GM23248 (cell line): Measurements from ENCODE around the gene BICRA. TPM values are rescaled to one million over a fixed set of nuclear protein-coding genes. Genes with fewer than 3 reads are reported as not detected.
A peak's percentile ranks its signal among the peaks of the same experiment; 100 is the strongest.
"Not testable (repeated sequence)": the region's sequence is repeated elsewhere in the genome, so short reads cannot be mapped to it uniquely, and the experiment has no call there.

Source experiments
- DNase-seq: peaks from one replicate; pipeline ENCODE4 v3.0.0-alpha.2; 2015
- H2AFZ ChIP-seq: fragments of 200-600 bp; sonication (generic); 2 replicates; pipeline ENCODE4 v1.6.1; 2016; ENCODE audit warnings: antibody characterized with exemption
- H3F3A ChIP-seq: fragments of 200-600 bp; sonication (generic); 2 replicates; pipeline ENCODE4 v1.6.1; 2016; ENCODE audit warnings: mild to moderate bottlenecking, antibody characterized with exemption, mixed run types; ENCODE audit not compliant: insufficient read depth
- H3K27ac ChIP-seq: fragments of 200-600 bp; sonication (generic); 2 replicates; pipeline ENCODE4 v1.5.1; 2016; ENCODE audit warnings: mild to moderate bottlenecking
- H3K27me3 ChIP-seq: fragments of 200-600 bp; sonication (generic); replicated peaks from 2 replicates; pipeline ENCODE4 v1.6.1; 2016; ENCODE audit warnings: mild to moderate bottlenecking; ENCODE audit not compliant: insufficient read depth
- H3K36me3 ChIP-seq: fragments of 200-600 bp; sonication (generic); 2 replicates; pipeline ENCODE4 v1.6.1; 2016; ENCODE audit warnings: low read depth, mild to moderate bottlenecking
- H3K4me1 ChIP-seq: fragments of 200-600 bp; sonication (generic); 2 replicates; pipeline ENCODE4 v1.6.1; 2016; ENCODE audit warnings: mild to moderate bottlenecking; ENCODE audit not compliant: insufficient read depth
- H3K4me2 ChIP-seq: fragments of 200-600 bp; sonication (generic); one replicate; pipeline ENCODE4 v1.6.1; 2016; ENCODE audit warnings: mild to moderate bottlenecking; ENCODE audit not compliant: unreplicated experiment
- H3K4me3 ChIP-seq: fragments of 200-600 bp; sonication (generic); 2 replicates; pipeline ENCODE4 v1.5.1; 2016; ENCODE audit warnings: mild to moderate bottlenecking
- H3K79me2 ChIP-seq: fragments of 200-600 bp; sonication (generic); 2 replicates; pipeline ENCODE4 v1.6.1; 2016; ENCODE audit warnings: mild to moderate bottlenecking; ENCODE audit not compliant: insufficient read depth
- H3K9ac ChIP-seq: fragments of 200-600 bp; sonication (generic); 2 replicates; pipeline ENCODE4 v1.6.1; 2016; ENCODE audit warnings: mild to moderate bottlenecking
- H3K9me2 ChIP-seq: fragments of 200-600 bp; sonication (generic); 2 replicates; pipeline ENCODE4 v1.6.1; 2016; ENCODE audit warnings: mixed run types, mild to moderate bottlenecking, moderate library complexity; ENCODE audit not compliant: insufficient read depth
- H3K9me3 ChIP-seq: fragments of 200-600 bp; sonication (generic); one replicate; pipeline ENCODE4 v1.6.1; 2017; ENCODE audit warnings: low read depth
- H4K20me1 ChIP-seq: fragments of 200-600 bp; sonication (generic); 2 replicates; pipeline ENCODE4 v1.6.0; 2016; ENCODE audit not compliant: insufficient read depth
- EZH2 ChIP-seq: fragments of 200-600 bp; sonication (generic); IDR thresholded peaks from 2 replicates; pipeline ENCODE4 v1.6.1; 2018; ENCODE audit warnings: antibody characterized with exemption, mild to moderate bottlenecking; ENCODE audit not compliant: insufficient read depth, poor library complexity, severe bottlenecking
- EZH2phosphoT487 ChIP-seq: fragments of 200-600 bp; sonication (generic); IDR thresholded peaks from 2 replicates; pipeline ENCODE4 v1.6.1; 2018; ENCODE audit warnings: antibody characterized with exemption, moderate library complexity, mild to moderate bottlenecking, low read depth; ENCODE audit not compliant: insufficient read depth
- whole genome bisulfite sequencing, 2 experiments: methylation state at CpG; one replicate each; pipeline ENCODE4 v1.1.6; 2015 to 2017; ENCODE audit warnings: low lambda C conversion rate in 2 of 2, low coverage in 1 of 2; ENCODE audit errors: missing lambda C conversion rate in 2 of 2; 5-methylcytosine and 5-hydroxymethylcytosine counted together
- in situ Hi-C: fragments of 300-500 bp; cut with MboI; formaldehyde crosslinking; loops from 2 replicates; pipeline ENCODE4 v1.15.0; 2020
- polyA plus RNA-seq: library from polyadenylated mRNA; unstranded; fragments of >200 nt; fragmentation: Nextera tagmentation; extraction: Ambion mirVana; gene quantifications from 2 replicates; pipeline ENCODE4 v1.2.1, GENCODE V29; 2016
- total RNA-seq: library from RNA; depleted of rRNA; stranded (reverse); fragments of >200 nt; shearing (Covaris generic); gene quantifications from 2 replicates; pipeline ENCODE4 v1.2.3, GENCODE V29; 2014

BICRA gene
- total and polyA plus RNA-seq, 2 experiments from 2014 or later = 0.86 to 1.1 TPM

DNA sequence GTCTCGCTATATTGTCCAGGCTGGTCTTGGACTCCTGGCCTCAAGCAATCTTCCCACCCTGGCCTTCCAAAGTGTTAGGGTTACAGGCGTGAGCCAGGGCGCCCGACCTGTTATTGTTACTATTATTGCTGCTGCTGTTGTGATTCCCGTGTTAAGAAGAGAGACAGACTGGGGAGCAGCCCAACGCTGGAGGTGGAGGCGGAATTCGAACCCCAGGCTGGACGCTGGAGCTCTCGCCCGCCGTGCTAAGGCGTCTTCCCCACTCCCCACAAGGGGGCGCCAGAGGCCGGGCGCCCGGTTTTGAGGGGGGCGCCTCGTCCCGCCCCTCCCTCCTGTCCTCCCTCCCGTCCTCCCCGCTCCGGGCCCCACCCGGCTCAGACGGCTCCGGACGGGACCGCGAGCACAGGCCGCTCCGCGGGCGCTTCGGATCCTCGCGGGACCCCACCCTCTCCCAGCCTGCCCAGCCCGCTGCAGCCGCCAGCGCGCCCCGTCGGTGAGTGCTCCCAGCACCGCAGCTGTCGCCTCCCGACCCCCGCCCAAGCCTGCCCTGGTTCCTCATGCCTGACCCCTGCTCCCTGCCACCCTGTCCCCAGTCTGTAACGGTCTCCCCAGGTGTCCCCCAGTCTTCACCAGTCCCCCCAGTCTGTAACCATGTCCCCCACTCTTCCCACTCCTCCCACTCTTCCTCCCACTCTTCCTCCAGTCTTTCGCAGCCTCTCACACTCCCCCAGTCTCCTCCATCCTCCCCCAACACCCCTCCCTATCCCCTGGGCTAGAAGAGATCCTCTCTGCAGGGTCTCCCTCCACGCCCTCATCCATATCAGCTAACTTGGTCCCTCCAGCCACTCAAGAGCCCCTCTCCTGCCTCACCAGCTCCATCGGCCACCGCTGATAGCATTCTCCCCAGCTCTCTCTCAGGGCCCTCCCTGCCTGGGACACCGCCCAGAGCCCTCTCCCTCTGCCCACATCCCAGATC is 104.4 kb downstream of the BICRA start, which contains the start of gene EHD2:
EHD2 (plus strand) TSS at position 377 of the 976 bp plus-strand sequence. CDS start 3,191 bp downstream, outside the sequence.
- Histone ChIP-seq H3K36me3 (peaks cover 11% of the 10 kb centered on the region; the same call in 1 of the 2 replicates), H3K4me1 (peaks cover 17% of the 10 kb centered on the region), H3K9me2 (no peaks in the 10 kb centered on the region), H3F3A (peaks cover 13% of the 10 kb centered on the region), H3K4me3 (peak within 1 kb of the TSS; percentile 92), H3K79me2 (peaks cover 55% of the 10 kb centered on the region), H4K20me1 (no peaks in the 10 kb centered on the region), H3K4me2 (peak within 1 kb of the TSS; percentile 87), H3K9ac (peak within 1 kb of the TSS; percentile 97), H3K27me3 (no peaks in the 10 kb centered on the region), H3K27ac (peak within 1 kb of the TSS; percentile 72), H2AFZ (no peak within 1 kb of the TSS), H3K9me3 (no peaks in the 10 kb centered on the region)
- DNase-seq = peak; percentile 89
- in situ Hi-C loops = loop anchor here (5.0 kb wide), 1 partner anchor 69 kb away; no protein-coding TSS in a partner anchor
- no peak for TF ChIP-seq EZH2phosphoT487
- TF ChIP-seq EZH2 = no peak
- 4 to 9% methylated on average over 13 to 33 of the region's 52 CpGs for WGBS, 2 experiments

DNA sequence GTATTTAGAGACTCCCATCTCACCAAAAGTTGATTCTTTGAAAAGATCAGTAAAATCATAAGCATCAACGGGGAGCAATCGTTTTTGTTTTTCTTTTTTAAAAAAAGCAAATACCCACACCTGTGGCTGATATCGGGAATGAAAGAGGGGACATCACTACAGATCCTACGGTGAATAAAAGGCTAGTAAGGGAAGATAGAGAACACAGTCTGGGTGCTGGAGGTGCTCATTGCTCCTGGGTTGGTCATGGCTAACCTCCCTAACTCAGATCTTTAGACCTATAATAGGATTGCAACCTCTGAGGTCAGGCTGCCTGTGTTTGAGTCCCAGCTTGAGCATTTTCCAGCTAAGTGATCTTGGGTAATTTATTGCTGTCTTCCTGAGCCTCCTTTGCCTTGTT is 105.4 kb downstream of the BICRA start:
- Histone ChIP-seq H3K4me2 (peak overlapping the region; percentile 87), H3K9me2 (no peaks in the 10 kb centered on the region), H3K27ac (peak overlapping the region; percentile 72), H3K36me3 (peaks cover 11% of the 10 kb centered on the region; the same call in 1 of the 2 replicates), H3K27me3 (no peaks in the 10 kb centered on the region), H3K4me3 (peak overlapping the region; percentile 92), H3K4me1 (peaks cover 22% of the 10 kb centered on the region), H3K9me3 (no peaks in the 10 kb centered on the region), H3K9ac (peak overlapping the region; percentile 97), H2AFZ (no peak overlapping the region), H3K79me2 (peaks cover 56% of the 10 kb centered on the region), H3F3A (peaks cover 18% of the 10 kb centered on the region), H4K20me1 (no peaks in the 10 kb centered on the region)
- TF ChIP-seq EZH2 (no peak), EZH2phosphoT487 (no peak)
- in situ Hi-C loops = loop anchor here (5.0 kb wide), 1 partner anchor 68 kb away; no protein-coding TSS in a partner anchor
- DNase-seq = peak; percentile 43
- 44% methylated on average over 4 of the region's 4 CpGs for WGBS, 2 experiments

- H3K9me3 ChIP-seq, DNase-seq, H4K20me1 ChIP-seq, H2AFZ ChIP-seq, H3K9me2 ChIP-seq, H3K27me3 ChIP-seq: not testable (repeated sequence)
- Histone ChIP-seq H3K9ac (peak overlapping the region; percentile 97), H3K4me1 (peaks cover 27% of the 10 kb centered on the region), H3K36me3 (peaks cover 11% of the 10 kb centered on the region; the same call in 1 of the 2 replicates), H3K27ac (peak overlapping the region; percentile 72), H3F3A (peaks cover 22% of the 10 kb centered on the region), H3K79me2 (peaks cover 56% of the 10 kb centered on the region), H3K4me3 (peak overlapping the region; percentile 92), H3K4me2 (peak overlapping the region; percentile 87)
- in situ Hi-C loops = loop anchor here (5.0 kb wide), 1 partner anchor 67 kb away; no protein-coding TSS in a partner anchor
Observed at GRCh38 chr19:47714855-47715254, 105.9 kb downstream of the BICRA start.

- H3K36me3 ChIP-seq = peaks cover 13% of the 10 kb centered on the region; the same call in 1 of the 2 replicates
- no peak overlapping the region for H3K9ac ChIP-seq
- H3K9me2 ChIP-seq = no peaks in the 10 kb centered on the region
- 50 to 59% methylated on average over 26 to 31 of the region's 32 CpGs for WGBS, 2 experiments
- peak overlapping the region; percentile 48 for H3K4me3 ChIP-seq
- peaks cover 37% of the 10 kb centered on the region for H3F3A ChIP-seq
- no peaks in the 10 kb centered on the region for H4K20me1 ChIP-seq
- H3K27me3 ChIP-seq = no peaks in the 10 kb centered on the region
- no peak overlapping the region; the same call in 1 of the 2 replicates for H3K27ac ChIP-seq
- H3K4me2 ChIP-seq = peak overlapping the region; percentile 87
- no peak for DNase-seq
- no peaks in the 10 kb centered on the region for H3K9me3 ChIP-seq
- peaks cover 72% of the 10 kb centered on the region for H3K79me2 ChIP-seq
- H3K4me1 ChIP-seq = peaks cover 36% of the 10 kb centered on the region
- TF ChIP-seq EZH2phosphoT487 (no peak), EZH2 (no peak)
- H2AFZ ChIP-seq = no peak overlapping the region
- in situ Hi-C loops = no loop called here
Observed at GRCh38 chr19:47716270-47716937, 107.5 kb downstream of the BICRA start.

GRCh38 chr19:47718415-47719046 is 109.6 kb downstream of the BICRA start:
- H3K27me3 ChIP-seq, H3K9me3 ChIP-seq, in situ Hi-C loops, H4K20me1 ChIP-seq, H3K9me2 ChIP-seq, DNase-seq, H2AFZ ChIP-seq: not testable (repeated sequence)
- H3K79me2 ChIP-seq = peaks cover 71% of the 10 kb centered on the region
- peaks cover 17% of the 10 kb centered on the region; the same call in 1 of the 2 replicates for H3K36me3 ChIP-seq
- H3K4me3 ChIP-seq = peak overlapping the region; percentile 40
- WGBS, 2 experiments = 13 to 23% methylated on average over 10 to 11 of the region's 11 CpGs
- H3K4me2 ChIP-seq = peak overlapping the region; percentile 76
- H3K9ac ChIP-seq = peak overlapping the region; percentile 79
- H3F3A ChIP-seq = peaks cover 56% of the 10 kb centered on the region
- peaks cover 57% of the 10 kb centered on the region for H3K4me1 ChIP-seq
- H3K27ac ChIP-seq = peak overlapping the region; percentile 96
